Activated T-helper 2 cell treated with anti-CD3 and anti-CD28 coated beads, Interferon-gamma antibody, Interleukin-2, Interleukin-4, amounts not matched to agents 10 μg/mL and 5 μg/mL and 100 μg/mL, durations not matched to agents 14 hours and 24 hours and 36 hours (primary cell): ENCODE results near the gene NR0B2. TPM values are rescaled to one million over a fixed set of nuclear protein-coding genes. Genes with fewer than 3 reads are reported as not detected.
"Not testable (repeated sequence)": the region's sequence is repeated elsewhere in the genome, so short reads cannot be mapped to it uniquely, and the experiment has no call there.

Experiments used
- DNase-seq: peaks from one replicate; pipeline ENCODE4 v3.0.0; 2021; ENCODE audit warnings: low spot score
- H3K27ac Mint-ChIP-seq: one replicate; pipeline ENCODE4 v1.8.0; 2021; ENCODE audit warnings: mixed read lengths
- H3K27me3 Mint-ChIP-seq: one replicate; pipeline ENCODE4 v1.8.0; 2021; ENCODE audit warnings: low read depth, mixed read lengths
- H3K36me3 Mint-ChIP-seq: one replicate; pipeline ENCODE4 v1.8.0; 2021; ENCODE audit warnings: low read depth, mixed read lengths
- H3K4me1 Mint-ChIP-seq: one replicate; pipeline ENCODE4 v1.8.0; 2021; ENCODE audit warnings: low read depth, mixed read lengths
- H3K4me3 Mint-ChIP-seq: one replicate; pipeline ENCODE4 v1.8.0; 2021; ENCODE audit warnings: low read depth, mild to moderate bottlenecking, moderate library complexity, mixed read lengths
- H3K9me3 Mint-ChIP-seq: one replicate; pipeline ENCODE4 v1.8.0; 2021; ENCODE audit warnings: mixed read lengths
- intact Hi-C: fragments of 100-400 bp; cut with micrococcal nuclease; formaldehyde crosslinking; loops from one replicate; pipeline ENCODE4 v1.15.1; 2023
- total RNA-seq: library from RNA; stranded (reverse); gene quantifications from 2 replicates; pipeline ENCODE4 v1.2.3, GENCODE V29; 2022

NR0B2 gene
- total RNA-seq, 1 donor from 2014 or later = not detected

GRCh38 chr1:26949266-26949925 is 35.6 kb upstream of the NR0B2 start:
- Mint-ChIP-seq H3K27ac (no peak overlapping the region), H3K4me3 (no peak overlapping the region), H3K36me3 (peaks cover 18% of the 10 kb centered on the region), H3K9me3 (no peaks in the 10 kb centered on the region), H3K4me1 (no peaks in the 10 kb centered on the region), H3K27me3 (peaks cover 2% of the 10 kb centered on the region)
- DNase-seq = no peak
- intact Hi-C loops = no loop called here

GRCh38 chr1:26948725-26949057 is 34.9 kb upstream of the NR0B2 start:
- intact Hi-C loops, H3K27ac Mint-ChIP-seq, H3K4me3 Mint-ChIP-seq, DNase-seq, H3K9me3 Mint-ChIP-seq, H3K4me1 Mint-ChIP-seq, H3K27me3 Mint-ChIP-seq: not testable (repeated sequence)
- peaks cover 20% of the 10 kb centered on the region for H3K36me3 Mint-ChIP-seq

- Mint-ChIP-seq H3K4me3 (no peak overlapping the region), H3K27me3 (no peaks in the 10 kb centered on the region), H3K9me3 (no peaks in the 10 kb centered on the region), H3K36me3 (peaks cover 41% of the 10 kb centered on the region), H3K27ac (no peak overlapping the region), H3K4me1 (no peaks in the 10 kb centered on the region)
- intact Hi-C loops = no loop called here
- DNase-seq = no peak
These were observed 32.5 kb upstream of the NR0B2 start for GRCh38 chr1:26946270-26946669.

GRCh38 chr1:26945728-26946127 is 32.0 kb upstream of the NR0B2 start:
- intact Hi-C loops = no loop called here
- peaks cover 44% of the 10 kb centered on the region for H3K36me3 Mint-ChIP-seq
- H3K27me3 Mint-ChIP-seq = no peaks in the 10 kb centered on the region
- H3K4me3 Mint-ChIP-seq = no peak overlapping the region
- no peak for DNase-seq
- no peaks in the 10 kb centered on the region for H3K4me1 Mint-ChIP-seq
- no peak overlapping the region for H3K27ac Mint-ChIP-seq
- no peaks in the 10 kb centered on the region for H3K9me3 Mint-ChIP-seq

GRCh38 chr1:26945138-26945537 is 31.4 kb upstream of the NR0B2 start:
- H3K4me1 Mint-ChIP-seq = no peaks in the 10 kb centered on the region
- H3K4me3 Mint-ChIP-seq = no peak overlapping the region
- H3K27ac Mint-ChIP-seq = no peak overlapping the region
- DNase-seq = no peak
- H3K36me3 Mint-ChIP-seq = peaks cover 44% of the 10 kb centered on the region
- H3K9me3 Mint-ChIP-seq = no peaks in the 10 kb centered on the region
- intact Hi-C loops = no loop called here
- H3K27me3 Mint-ChIP-seq = no peaks in the 10 kb centered on the region

- H3K27me3 Mint-ChIP-seq = no peaks in the 10 kb centered on the region
- H3K36me3 Mint-ChIP-seq = peaks cover 55% of the 10 kb centered on the region
- no peaks in the 10 kb centered on the region for H3K4me1 Mint-ChIP-seq
- no peak overlapping the region for H3K4me3 Mint-ChIP-seq
- DNase-seq = no peak
- intact Hi-C loops = no loop called here
- H3K27ac Mint-ChIP-seq = no peak overlapping the region
- H3K9me3 Mint-ChIP-seq = no peaks in the 10 kb centered on the region
These were observed 28.9 kb upstream of the NR0B2 start for GRCh38 chr1:26942656-26943055.

GRCh38 chr1:26941311-26941710 is 27.5 kb upstream of the NR0B2 start:
- DNase-seq = no peak
- Mint-ChIP-seq H3K27me3 (no peaks in the 10 kb centered on the region), H3K36me3 (peaks cover 60% of the 10 kb centered on the region), H3K27ac (no peak overlapping the region), H3K4me1 (no peaks in the 10 kb centered on the region), H3K4me3 (no peak overlapping the region), H3K9me3 (no peaks in the 10 kb centered on the region)
- intact Hi-C loops = no loop called here

- no peaks in the 10 kb centered on the region for H3K4me1 Mint-ChIP-seq
- no peak overlapping the region for H3K4me3 Mint-ChIP-seq
- no peak overlapping the region for H3K27ac Mint-ChIP-seq
- peaks cover 57% of the 10 kb centered on the region for H3K36me3 Mint-ChIP-seq
- DNase-seq = no peak
- no peaks in the 10 kb centered on the region for H3K27me3 Mint-ChIP-seq
- intact Hi-C loops = no loop called here
- H3K9me3 Mint-ChIP-seq = no peaks in the 10 kb centered on the region
These were observed 24.9 kb upstream of the NR0B2 start for GRCh38 chr1:26938659-26939025.

- H3K27ac Mint-ChIP-seq = no peak overlapping the region
- intact Hi-C loops = no loop called here
These were observed 24.4 kb upstream of the NR0B2 start for GRCh38 chr1:26938004-26938658.

GRCh38 chr1:26936823-26937222 is 23.0 kb upstream of the NR0B2 start:
- no peak for DNase-seq
- no peaks in the 10 kb centered on the region for H3K9me3 Mint-ChIP-seq

More at GRCh38 chr1:26938004-26938658, 24.4 kb upstream of the NR0B2 start:
- no peaks in the 10 kb centered on the region for H3K9me3 Mint-ChIP-seq
- H3K4me1 Mint-ChIP-seq = no peaks in the 10 kb centered on the region
- H3K4me3 Mint-ChIP-seq = no peak overlapping the region
- H3K27me3 Mint-ChIP-seq = no peaks in the 10 kb centered on the region
- H3K36me3 Mint-ChIP-seq = peaks cover 55% of the 10 kb centered on the region
- no peak for DNase-seq

GRCh38 chr1:26932531-26932930 is 18.8 kb upstream of the NR0B2 start:
- no peaks in the 10 kb centered on the region for H3K27me3 Mint-ChIP-seq
- H3K36me3 Mint-ChIP-seq = peaks cover 54% of the 10 kb centered on the region
- no peaks in the 10 kb centered on the region for H3K4me1 Mint-ChIP-seq
- no peak for DNase-seq
- H3K9me3 Mint-ChIP-seq = no peaks in the 10 kb centered on the region
- no peak overlapping the region for H3K4me3 Mint-ChIP-seq
- H3K27ac Mint-ChIP-seq = no peak overlapping the region
- intact Hi-C loops = no loop called here

More at GRCh38 chr1:26936823-26937222, 23.0 kb upstream of the NR0B2 start:
- H3K4me1 Mint-ChIP-seq = no peaks in the 10 kb centered on the region
- H3K36me3 Mint-ChIP-seq = peaks cover 52% of the 10 kb centered on the region
- H3K4me3 Mint-ChIP-seq = no peak overlapping the region
- H3K27ac Mint-ChIP-seq = no peak overlapping the region
- intact Hi-C loops = no loop called here
- H3K27me3 Mint-ChIP-seq = no peaks in the 10 kb centered on the region

- Mint-ChIP-seq H3K27me3 (no peaks in the 10 kb centered on the region), H3K4me3 (peak overlapping the region; percentile 94), H3K4me1 (peaks cover 31% of the 10 kb centered on the region), H3K27ac (peak overlapping the region; percentile 5), H3K36me3 (peaks cover 59% of the 10 kb centered on the region), H3K9me3 (no peaks in the 10 kb centered on the region)
- intact Hi-C loops = no loop called here
- no peak for DNase-seq
These were observed 9.9 kb upstream of the NR0B2 start for GRCh38 chr1:26923711-26924110.

GRCh38 chr1:26922901-26923300 is 9.1 kb upstream of the NR0B2 start:
- H3K4me1 Mint-ChIP-seq = peaks cover 31% of the 10 kb centered on the region
- intact Hi-C loops = no loop called here
- no peaks in the 10 kb centered on the region for H3K27me3 Mint-ChIP-seq
- H3K9me3 Mint-ChIP-seq = no peaks in the 10 kb centered on the region
- H3K27ac Mint-ChIP-seq = peak overlapping the region; percentile 89
- no peak for DNase-seq
- peak overlapping the region; percentile 94 for H3K4me3 Mint-ChIP-seq
- H3K36me3 Mint-ChIP-seq = peaks cover 51% of the 10 kb centered on the region

GRCh38 chr1:26922431-26922729 is 8.6 kb upstream of the NR0B2 start:
- peak overlapping the region; percentile 94 for H3K4me3 Mint-ChIP-seq
- DNase-seq = no peak
- no peaks in the 10 kb centered on the region for H3K9me3 Mint-ChIP-seq
- peaks cover 31% of the 10 kb centered on the region for H3K4me1 Mint-ChIP-seq
- no peaks in the 10 kb centered on the region for H3K27me3 Mint-ChIP-seq
- peaks cover 46% of the 10 kb centered on the region for H3K36me3 Mint-ChIP-seq
- intact Hi-C loops = no loop called here
- H3K27ac Mint-ChIP-seq = peak overlapping the region; percentile 89
